WTC11 (cell line): Measurements from ENCODE around the gene WDFY4. TPM values are rescaled to one million over a fixed set of nuclear protein-coding genes. Genes with fewer than 3 reads are reported as not detected.

Experiments
- ATAC-seq: fragments of 200-7000 bp; cut with Tn5 transposase; 2 replicates; pipeline ENCODE4 v1.10.0; 2021; ENCODE audit warnings: mild to moderate bottlenecking, moderate library complexity
- CTCF ChIA-PET: fragments of 300-600 bp; sonication (Branson Sonifier 250); formaldehyde crosslinking; loops from one replicate; lab custom pipeline; 2021; ENCODE audit warnings: antibody characterized with exemption; lab: Charles Lee
- POLR2A ChIA-PET: fragments of 350-600 bp; sonication (Branson Sonifier 250); formaldehyde crosslinking; loops from one replicate; lab custom pipeline; 2021; ENCODE audit warnings: antibody characterized with exemption; lab: Charles Lee
- DNase-seq: peaks from one replicate; pipeline ENCODE4 v3.0.0; 2021; ENCODE audit warnings: low spot score
- H3K27ac Mint-ChIP-seq: 2 replicates; pipeline ENCODE4 v1.8.0; 2021; ENCODE audit warnings: mixed read lengths
- H3K27me3 Mint-ChIP-seq: 2 replicates; pipeline ENCODE4 v1.8.0; 2021; ENCODE audit warnings: low read depth, mild to moderate bottlenecking, moderate library complexity, mixed read lengths
- H3K36me3 Mint-ChIP-seq: 2 replicates; pipeline ENCODE4 v1.8.0; 2021; ENCODE audit warnings: mixed read lengths
- H3K4me1 Mint-ChIP-seq: 2 replicates; pipeline ENCODE4 v1.8.0; 2022; ENCODE audit warnings: mixed read lengths
- H3K4me3 Mint-ChIP-seq: 2 replicates; pipeline ENCODE4 v1.8.0; 2021; ENCODE audit warnings: mild to moderate bottlenecking, moderate library complexity, mixed read lengths
- H3K9me3 Mint-ChIP-seq: 2 replicates; pipeline ENCODE4 v1.8.0; 2021; ENCODE audit warnings: mixed read lengths
- ARID4B ChIP-seq: sonication (generic); formaldehyde crosslinking; IDR thresholded peaks from 2 replicates; pipeline ENCODE4 v1.8.0; 2023; ENCODE audit warnings: missing genetic modification reagents, mild to moderate bottlenecking, borderline replicate concordance
- ATF1 ChIP-seq: sonication (generic); formaldehyde crosslinking; IDR thresholded peaks from 2 replicates; pipeline ENCODE4 v1.8.1; 2023; ENCODE audit warnings: mild to moderate bottlenecking, moderate library complexity, missing genetic modification reagents
- CREB1 ChIP-seq: sonication (generic); formaldehyde crosslinking; IDR thresholded peaks from 2 replicates; pipeline ENCODE4 v1.8.0; 2023; ENCODE audit warnings: mild to moderate bottlenecking, missing genetic modification reagents
- CREM ChIP-seq: sonication (generic); formaldehyde crosslinking; IDR thresholded peaks from 2 replicates; pipeline ENCODE4 v1.8.1; 2022; ENCODE audit warnings: mild to moderate bottlenecking, missing genetic modification reagents, moderate library complexity
- E2F1 ChIP-seq: sonication (generic); formaldehyde crosslinking; IDR thresholded peaks from 2 replicates; pipeline ENCODE4 v1.8.0; 2022; ENCODE audit warnings: mild to moderate bottlenecking, missing genetic modification reagents
- EMX1 ChIP-seq: fragments of 250-450 bp; sonication (Bioruptor Pico); IDR thresholded peaks from 2 replicates; pipeline ENCODE4 v1.8.0; 2021; ENCODE audit warnings: mild to moderate bottlenecking
- FOXP1 ChIP-seq: sonication (generic); formaldehyde crosslinking; IDR thresholded peaks from 2 replicates; pipeline ENCODE4 v1.8.0; 2022; ENCODE audit warnings: missing genetic modification reagents, mild to moderate bottlenecking, moderate library complexity, borderline replicate concordance
- FOXP4 ChIP-seq: sonication (generic); formaldehyde crosslinking; IDR thresholded peaks from 2 replicates; pipeline ENCODE4 v1.8.0; 2022; ENCODE audit warnings: mild to moderate bottlenecking, missing genetic modification reagents
- GABPB1 ChIP-seq: sonication (generic); formaldehyde crosslinking; IDR thresholded peaks from 2 replicates; pipeline ENCODE4 v1.8.1; 2023; ENCODE audit warnings: mild to moderate bottlenecking, missing genetic modification reagents
- GRHL2 ChIP-seq: fragments of 250-450 bp; sonication (Bioruptor Pico); IDR thresholded peaks from 2 replicates; pipeline ENCODE4 v1.8.0; 2022; ENCODE audit warnings: mild to moderate bottlenecking, moderate library complexity; ENCODE audit not compliant: insufficient replicate concordance, severe bottlenecking
- IRF2 ChIP-seq: sonication (generic); formaldehyde crosslinking; IDR thresholded peaks from 2 replicates; pipeline ENCODE4 v1.8.0; 2022; ENCODE audit warnings: low read depth, missing genetic modification reagents, borderline replicate concordance
- NFATC4 ChIP-seq: fragments of 250-450 bp; sonication (Bioruptor Pico); IDR thresholded peaks from 2 replicates; pipeline ENCODE4 v1.9.0; 2021; ENCODE audit warnings: mild to moderate bottlenecking
- RORB ChIP-seq: fragments of 250-450 bp; sonication (Bioruptor Pico); IDR thresholded peaks from 2 replicates; pipeline ENCODE4 v1.9.0; 2021; ENCODE audit warnings: mild to moderate bottlenecking
- TP53 ChIP-seq: sonication (generic); formaldehyde crosslinking; IDR thresholded peaks from 2 replicates; pipeline ENCODE4 v1.8.1; 2023; ENCODE audit warnings: mild to moderate bottlenecking, missing genetic modification reagents
- USF1 ChIP-seq: sonication (generic); formaldehyde crosslinking; IDR thresholded peaks from 2 replicates; pipeline ENCODE4 v1.8.0; 2022; ENCODE audit warnings: mild to moderate bottlenecking, missing genetic modification reagents
- ZBTB43 ChIP-seq: sonication (generic); formaldehyde crosslinking; IDR thresholded peaks from 2 replicates; pipeline ENCODE4 v1.8.1; 2023; ENCODE audit warnings: mild to moderate bottlenecking, missing genetic modification reagents
- ZNF121 ChIP-seq: sonication (generic); formaldehyde crosslinking; IDR thresholded peaks from 2 replicates; pipeline ENCODE4 v1.8.0; 2023; ENCODE audit warnings: missing genetic modification reagents
- ZNF512 ChIP-seq: sonication (generic); formaldehyde crosslinking; IDR thresholded peaks from 2 replicates; pipeline ENCODE4 v1.8.1; 2022; ENCODE audit warnings: missing genetic modification reagents, borderline replicate concordance
- ZNF671 ChIP-seq: fragments of 250-450 bp; sonication (Bioruptor Pico); IDR thresholded peaks from 2 replicates; pipeline ENCODE4 v1.8.0; 2021; ENCODE audit warnings: mild to moderate bottlenecking
- total RNA-seq: library from RNA; stranded (reverse); gene quantifications from 3 replicates; pipeline ENCODE4 v1.2.3, GENCODE V29; 2021

The WDFY4 gene
- total RNA-seq, 1 experiment from 2014 or later = 0.13 TPM

GRCh38 chr10:48775206-48775517 is 90.5 kb downstream of the WDFY4 start:
- TF ChIP-seq FOXP4 = no peak
- TF ChIP-seq USF1 (CRISPR knock-in tag) = no peak
- no peak for TF ChIP-seq ZNF121 (CRISPR knock-in tag)
- no peak for TF ChIP-seq ARID4B
- TF ChIP-seq GABPB1 (CRISPR knock-in tag) = no peak
- TF ChIP-seq ZNF671 (CRISPR knock-in tag) = no peak
- no peak for TF ChIP-seq NFATC4
- no peak for TF ChIP-seq CREB1 (CRISPR knock-in tag)
- no peak for TF ChIP-seq FOXP1 (CRISPR knock-in tag)
- no peak overlapping the region for H3K27ac Mint-ChIP-seq
- CTCF ChIA-PET = no interaction called here

GRCh38 chr10:48776005-48776522 is 91.4 kb downstream of the WDFY4 start:
- ChIA-PET POLR2A (no interaction called here), CTCF (no interaction called here)
- H3K4me3 Mint-ChIP-seq = no peak overlapping the region
- H3K27ac Mint-ChIP-seq = no peak overlapping the region
- ATAC-seq = no peak
- no peaks in the 10 kb centered on the region for H3K36me3 Mint-ChIP-seq
- TF ChIP-seq RORB (CRISPR knock-in tag) (no peak), E2F1 (CRISPR knock-in tag) (no peak), CREM (CRISPR knock-in tag) (no peak), TP53 (CRISPR knock-in tag) (no peak), ATF1 (CRISPR knock-in tag) (no peak), GABPB1 (CRISPR knock-in tag) (no peak)
- TF ChIP-seq, all 79 proteins: peak for 0
- Mint-ChIP-seq H3K9me3 (peaks cover 3% of the 10 kb centered on the region), H3K27me3 (no peaks in the 10 kb centered on the region), H3K4me1 (peaks cover 2% of the 10 kb centered on the region; the same call in 1 of the 2 replicates)
- DNase-seq = no peak

More at GRCh38 chr10:48775206-48775517, 90.5 kb downstream of the WDFY4 start:
- ATAC-seq (no peak), DNase-seq (no peak)
- peaks cover 3% of the 10 kb centered on the region for H3K9me3 Mint-ChIP-seq
- POLR2A ChIA-PET = no interaction called here
- peaks cover 7% of the 10 kb centered on the region for H3K4me1 Mint-ChIP-seq
- no peak overlapping the region for H3K4me3 Mint-ChIP-seq
- no peaks in the 10 kb centered on the region for H3K27me3 Mint-ChIP-seq
- H3K36me3 Mint-ChIP-seq = no peaks in the 10 kb centered on the region

- H3K27me3 Mint-ChIP-seq = no peaks in the 10 kb centered on the region
- H3K27ac Mint-ChIP-seq = no peak overlapping the region
- H3K4me3 Mint-ChIP-seq = no peak overlapping the region
- CTCF ChIA-PET = no interaction called here
- DNase-seq (no peak), ATAC-seq (no peak)
- TF ChIP-seq ZBTB43 (CRISPR knock-in tag) (no peak), GRHL2 (CRISPR knock-in tag) (no peak), EMX1 (CRISPR knock-in tag) (no peak), IRF2 (CRISPR knock-in tag) (no peak), ZNF512 (CRISPR knock-in tag) (no peak), CREM (CRISPR knock-in tag) (no peak)
- peaks cover 3% of the 10 kb centered on the region for H3K9me3 Mint-ChIP-seq
- H3K36me3 Mint-ChIP-seq = no peaks in the 10 kb centered on the region
- H3K4me1 Mint-ChIP-seq = peaks cover 2% of the 10 kb centered on the region; the same call in 1 of the 2 replicates
- POLR2A ChIA-PET = no interaction called here
These were observed 91.9 kb downstream of the WDFY4 start for GRCh38 chr10:48776528-48776927.
